Effector memory CD8-positive, alpha-beta T cell (primary cell): Measurements from ENCODE around the gene KCNK18.
"Not testable (repeated sequence)": the region's sequence is repeated elsewhere in the genome, so short reads cannot be mapped to it uniquely, and the experiment has no call there.

Source experiments
- ATAC-seq: fragments of 150-1000 bp; cut with Tn5 transposase; replicated peaks from 2 replicates; pipeline ENCODE4 v1.10.0; 2021; ENCODE audit warnings: mild to moderate bottlenecking, moderate library complexity
- DNase-seq, 3 experiments: peaks; one replicate each; pipeline ENCODE4 v3.0.0; 2021
- H3K27ac Mint-ChIP-seq, 2 donors: one replicate each; pipeline ENCODE4 v1.8.0; 2022; ENCODE audit warnings: mild to moderate bottlenecking in 2 of 2, mixed read lengths in 2 of 2, moderate library complexity in 2 of 2
- H3K27me3 Mint-ChIP-seq, 2 donors: one replicate each; pipeline ENCODE4 v1.8.0; 2022; ENCODE audit warnings: mixed read lengths in 2 of 2
- H3K36me3 Mint-ChIP-seq: one replicate; pipeline ENCODE4 v1.8.0; 2022; ENCODE audit warnings: mild to moderate bottlenecking, moderate library complexity, mixed read lengths; ENCODE audit not compliant: insufficient read depth
- H3K4me1 Mint-ChIP-seq, 2 donors: one replicate each; pipeline ENCODE4 v1.8.0; 2022; ENCODE audit warnings: low read depth in 2 of 2, mixed read lengths in 2 of 2
- H3K4me3 Mint-ChIP-seq, 2 donors: one replicate each; pipeline ENCODE4 v1.8.0; 2022; ENCODE audit warnings: mild to moderate bottlenecking in 2 of 2, mixed read lengths in 2 of 2, moderate library complexity in 2 of 2
- H3K9me3 Mint-ChIP-seq, 2 donors: one replicate each; pipeline ENCODE4 v1.8.0; 2022; ENCODE audit warnings: mixed read lengths in 2 of 2

Gene KCNK18

GRCh38 chr10:117217196-117217761, 20.0 kb downstream of the KCNK18 start:
- DNase-seq (peak in 2 of 3 experiments; percentile 2 to 6), ATAC-seq (peak; percentile 55)
- Mint-ChIP-seq H3K9me3 (no peaks in the 10 kb centered on the region), H3K4me3 (peak overlapping the region; percentile 78 to 84), H3K27me3 (peaks cover 31 to 67% of the 10 kb centered on the region in 2 donors), H3K27ac (peak overlapping the region in 1 of 2 donors; percentile 26), H3K4me1 (peaks cover 12% of the 10 kb centered on the region in 2 donors), H3K36me3 (no peaks in the 10 kb centered on the region)

- peaks cover 35 to 71% of the 10 kb centered on the region in 2 donors for H3K27me3 Mint-ChIP-seq
- no peak overlapping the region for H3K27ac Mint-ChIP-seq
- ATAC-seq (no peak), DNase-seq (no peak)
- H3K4me3 Mint-ChIP-seq = no peak overlapping the region
- H3K36me3 Mint-ChIP-seq = no peaks in the 10 kb centered on the region
- no peaks in the 10 kb centered on the region for H3K9me3 Mint-ChIP-seq
- H3K4me1 Mint-ChIP-seq = peaks cover 12% of the 10 kb centered on the region in 2 donors
These were observed 21.4 kb downstream of the KCNK18 start for GRCh38 chr10:117218654-117219053.

GRCh38 chr10:117221156-117221711, 23.9 kb downstream of the KCNK18 start:
- H3K9me3 Mint-ChIP-seq = no peaks in the 10 kb centered on the region
- H3K4me1 Mint-ChIP-seq = peaks cover 12% of the 10 kb centered on the region in 2 donors
- H3K27ac Mint-ChIP-seq = no peak overlapping the region
- ATAC-seq = no peak
- H3K27me3 Mint-ChIP-seq = peaks cover 24 to 53% of the 10 kb centered on the region in 2 donors
- no peak overlapping the region for H3K4me3 Mint-ChIP-seq
- no peaks in the 10 kb centered on the region for H3K36me3 Mint-ChIP-seq
- no peak for DNase-seq

GRCh38 chr10:117222552-117222951, 25.3 kb downstream of the KCNK18 start:
- Mint-ChIP-seq H3K27ac (no peak overlapping the region), H3K9me3 (no peaks in the 10 kb centered on the region), H3K4me1 (peaks cover 3 to 4% of the 10 kb centered on the region in 2 donors), H3K4me3 (no peak overlapping the region), H3K27me3 (peaks cover 32 to 54% of the 10 kb centered on the region in 2 donors), H3K36me3 (no peaks in the 10 kb centered on the region)
- DNase-seq (no peak), ATAC-seq (no peak)

- Mint-ChIP-seq H3K4me3 (no peak overlapping the region), H3K27ac (peak overlapping the region in 1 of 2 donors; percentile 15), H3K36me3 (no peaks in the 10 kb centered on the region), H3K9me3 (no peaks in the 10 kb centered on the region), H3K4me1 (no peaks in the 10 kb centered on the region), H3K27me3 (peaks cover 31 to 54% of the 10 kb centered on the region in 2 donors)
- DNase-seq = no peak
- ATAC-seq = no peak
These were observed 25.8 kb downstream of the KCNK18 start for GRCh38 chr10:117222976-117223692.

- peaks cover 30 to 60% of the 10 kb centered on the region in 2 donors for H3K27me3 Mint-ChIP-seq
- DNase-seq (no peak), ATAC-seq (no peak)
- H3K27ac Mint-ChIP-seq = peak overlapping the region in 1 of 2 donors; percentile 15
- H3K4me1 Mint-ChIP-seq = no peaks in the 10 kb centered on the region
- no peak overlapping the region for H3K4me3 Mint-ChIP-seq
- H3K36me3 Mint-ChIP-seq = no peaks in the 10 kb centered on the region
- no peaks in the 10 kb centered on the region for H3K9me3 Mint-ChIP-seq
These were observed 26.6 kb downstream of the KCNK18 start for GRCh38 chr10:117223693-117224430.

GRCh38 chr10:117224881-117225280, 27.6 kb downstream of the KCNK18 start:
- peaks cover 40 to 70% of the 10 kb centered on the region in 2 donors for H3K27me3 Mint-ChIP-seq
- DNase-seq = no peak

GRCh38 chr10:117226813-117227451, 29.6 kb downstream of the KCNK18 start:
- no peaks in the 10 kb centered on the region for H3K4me1 Mint-ChIP-seq
- no peak overlapping the region for H3K27ac Mint-ChIP-seq
- no peaks in the 10 kb centered on the region for H3K9me3 Mint-ChIP-seq
- H3K27me3 Mint-ChIP-seq = peaks cover 53 to 73% of the 10 kb centered on the region in 2 donors
- H3K36me3 Mint-ChIP-seq = no peaks in the 10 kb centered on the region
- DNase-seq (no peak), ATAC-seq (no peak)
- H3K4me3 Mint-ChIP-seq = no peak overlapping the region

More at GRCh38 chr10:117224881-117225280, 27.6 kb downstream of the KCNK18 start:
- Mint-ChIP-seq H3K27ac (no peak overlapping the region), H3K9me3 (no peaks in the 10 kb centered on the region), H3K4me3 (no peak overlapping the region), H3K36me3 (no peaks in the 10 kb centered on the region), H3K4me1 (no peaks in the 10 kb centered on the region)
- no peak for ATAC-seq

GRCh38 chr10:117228210-117228609, 30.9 kb downstream of the KCNK18 start:
- ATAC-seq (no peak), DNase-seq (no peak)
- H3K27ac Mint-ChIP-seq = no peak overlapping the region
- no peaks in the 10 kb centered on the region for H3K36me3 Mint-ChIP-seq
- H3K9me3 Mint-ChIP-seq = no peaks in the 10 kb centered on the region
- H3K4me1 Mint-ChIP-seq = no peaks in the 10 kb centered on the region
- no peak overlapping the region for H3K4me3 Mint-ChIP-seq
- peaks cover 65 to 78% of the 10 kb centered on the region in 2 donors for H3K27me3 Mint-ChIP-seq

GRCh38 chr10:117230107-117230506, 32.8 kb downstream of the KCNK18 start:
- not testable (repeated sequence) for H3K4me1 Mint-ChIP-seq, DNase-seq, H3K4me3 Mint-ChIP-seq, H3K36me3 Mint-ChIP-seq, H3K9me3 Mint-ChIP-seq, H3K27ac Mint-ChIP-seq, ATAC-seq
- peaks cover 62 to 74% of the 10 kb centered on the region in 2 donors for H3K27me3 Mint-ChIP-seq

GRCh38 chr10:117237401-117237991, 40.2 kb downstream of the KCNK18 start:
- ATAC-seq (no peak), DNase-seq (no peak)
- Mint-ChIP-seq H3K4me1 (peaks cover 6 to 8% of the 10 kb centered on the region in 2 donors), H3K27ac (no peak overlapping the region), H3K27me3 (peaks cover 34 to 60% of the 10 kb centered on the region in 2 donors), H3K9me3 (no peaks in the 10 kb centered on the region), H3K4me3 (no peak overlapping the region), H3K36me3 (no peaks in the 10 kb centered on the region)

GRCh38 chr10:117239051-117239450, 41.8 kb downstream of the KCNK18 start:
- DNase-seq (no peak), ATAC-seq (no peak)
- Mint-ChIP-seq H3K4me3 (no peak overlapping the region), H3K4me1 (peaks cover 6 to 8% of the 10 kb centered on the region in 2 donors), H3K27me3 (peaks cover 39 to 64% of the 10 kb centered on the region in 2 donors), H3K9me3 (no peaks in the 10 kb centered on the region), H3K27ac (no peak overlapping the region), H3K36me3 (no peaks in the 10 kb centered on the region)
